NCI-H1105 treated with DMSO at 0.1 percent for 48 hours (cell line): Measurements from ENCODE around the gene TMEM181.
"Not testable (repeated sequence)": the region's sequence is repeated elsewhere in the genome, so short reads cannot be mapped to it uniquely, and the experiment has no call there.

Source experiments
- DNase-seq: peaks from one replicate; lab custom pipeline; 2025; lab: John Stamatoyannopoulos, UW

Gene TMEM181

DNA sequence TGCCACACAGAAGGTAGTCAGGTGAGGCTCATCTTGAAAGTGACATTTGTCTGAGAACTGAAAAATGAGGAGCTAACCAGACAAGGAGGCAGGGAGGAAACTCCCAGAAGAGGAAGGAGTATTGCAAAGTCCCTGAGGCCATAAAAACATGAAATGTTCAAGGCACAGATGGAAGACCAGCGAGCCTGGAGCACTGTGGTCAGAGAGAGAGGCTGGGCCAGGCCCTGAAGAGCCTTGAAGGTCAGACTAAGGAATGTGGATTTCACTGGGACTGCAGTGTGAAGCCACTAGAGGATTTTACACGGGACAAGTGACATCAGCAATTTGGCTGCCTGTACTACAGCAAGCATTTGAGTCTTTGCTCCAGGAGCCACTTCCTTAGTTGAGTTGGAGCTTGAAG is 21.1 kb upstream of the TMEM181 start:
- DNase-seq, result no peak

DNA sequence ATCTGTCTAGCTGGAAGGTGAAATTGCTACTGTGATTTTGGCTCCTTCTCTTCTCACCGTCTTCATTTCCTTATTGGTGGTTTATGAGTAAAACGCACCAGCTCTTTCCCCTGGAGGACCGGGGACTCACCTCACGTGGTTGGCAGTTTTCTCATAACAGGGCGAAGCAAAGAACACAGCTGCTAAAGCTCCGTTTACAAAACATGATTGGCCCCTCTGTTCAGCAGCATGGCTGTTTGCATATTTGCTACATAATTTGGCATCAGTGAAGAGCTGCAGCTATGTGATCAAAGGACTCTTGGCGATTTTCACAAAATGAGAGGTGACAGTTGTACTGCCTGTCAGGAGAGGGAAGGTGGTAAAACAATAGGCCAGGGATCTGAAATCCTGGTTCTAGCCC is 20.5 kb upstream of the TMEM181 start:
- DNase-seq, result no peak

- DNase-seq, result no peak
Observed at GRCh38 chr6:158539881-158540280, 20.0 kb upstream of the TMEM181 start.

DNA sequence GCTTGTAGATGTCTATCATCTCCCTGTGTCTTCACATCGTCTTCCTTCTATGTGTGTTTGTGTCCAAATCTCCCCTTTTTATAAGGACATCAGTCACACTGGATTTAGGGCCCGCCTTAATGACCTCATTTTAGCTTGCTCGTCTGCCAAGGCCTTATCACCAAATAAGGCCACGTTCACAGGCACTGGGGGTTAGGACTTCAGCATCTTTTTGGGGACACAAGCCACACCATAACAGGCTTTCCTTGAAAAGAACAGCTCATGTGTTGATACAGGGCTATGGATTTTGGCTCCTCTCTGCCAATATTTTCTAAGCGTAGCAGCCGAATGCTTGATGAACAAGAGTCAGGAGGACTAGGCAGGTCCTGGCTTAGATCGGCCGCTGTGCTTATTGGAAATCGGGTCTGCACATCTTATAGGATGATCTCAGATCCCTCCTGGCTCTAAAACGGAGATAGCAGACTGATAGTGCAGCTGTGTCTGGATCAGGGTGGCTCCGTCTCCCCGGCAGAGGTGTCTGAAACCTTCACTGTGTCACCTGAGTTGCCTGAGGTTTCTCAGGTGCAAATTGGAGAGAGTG is 16.2 kb upstream of the TMEM181 start:
- DNase-seq, result no peak

GRCh38 chr6:158544428-158544827 is 15.5 kb upstream of the TMEM181 start:
- DNase-seq, result no peak

GRCh38 chr6:158545043-158545966 is 14.6 kb upstream of the TMEM181 start:
- DNase-seq, result no peak

- peak; percentile 88 for DNase-seq
Observed at GRCh38 chr6:158548418-158549161, 11.3 kb upstream of the TMEM181 start.

- DNase-seq, result no peak
Observed at GRCh38 chr6:158552055-158552795, 7.7 kb upstream of the TMEM181 start.

- no peak for DNase-seq
Observed at GRCh38 chr6:158552796-158553138, 7.1 kb upstream of the TMEM181 start.

DNA sequence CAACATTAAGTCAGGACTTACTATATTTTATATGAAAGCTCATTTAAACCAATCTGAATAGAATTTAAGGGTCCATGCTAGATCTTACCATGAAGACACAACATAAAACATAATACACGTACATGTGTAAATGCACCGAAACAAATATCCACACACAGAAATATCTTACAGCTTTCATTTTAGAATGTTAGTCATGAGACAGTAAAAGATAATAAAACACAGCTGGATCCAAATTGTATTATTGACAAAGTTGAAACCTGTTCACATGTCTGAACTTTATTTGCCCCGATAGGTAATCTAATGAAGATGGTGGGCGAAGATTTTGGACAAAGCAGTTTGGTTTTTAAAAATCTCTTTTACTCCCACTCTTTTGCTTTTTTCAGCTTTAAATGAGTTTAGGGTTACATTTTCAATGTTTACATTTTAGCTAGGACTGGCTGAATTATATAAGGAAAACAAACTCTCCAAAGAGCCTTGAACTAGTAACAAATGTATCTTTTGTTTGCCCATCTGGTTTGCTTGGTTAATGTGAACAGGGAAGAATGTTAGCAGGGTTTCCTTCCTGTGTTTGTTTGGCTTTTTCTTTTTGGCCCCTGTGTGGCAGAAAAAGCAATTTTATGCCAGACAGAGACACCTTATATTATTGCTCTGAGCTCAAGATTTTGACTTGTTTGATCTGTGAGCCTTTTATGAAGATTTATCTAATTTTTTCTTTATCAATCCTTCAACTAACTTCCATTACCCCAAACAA is 5.1 kb upstream of the TMEM181 start:
- no peak for DNase-seq

GRCh38 chr6:158556113-158556512 is 3.8 kb upstream of the TMEM181 start:
- DNase-seq, result no peak

DNA sequence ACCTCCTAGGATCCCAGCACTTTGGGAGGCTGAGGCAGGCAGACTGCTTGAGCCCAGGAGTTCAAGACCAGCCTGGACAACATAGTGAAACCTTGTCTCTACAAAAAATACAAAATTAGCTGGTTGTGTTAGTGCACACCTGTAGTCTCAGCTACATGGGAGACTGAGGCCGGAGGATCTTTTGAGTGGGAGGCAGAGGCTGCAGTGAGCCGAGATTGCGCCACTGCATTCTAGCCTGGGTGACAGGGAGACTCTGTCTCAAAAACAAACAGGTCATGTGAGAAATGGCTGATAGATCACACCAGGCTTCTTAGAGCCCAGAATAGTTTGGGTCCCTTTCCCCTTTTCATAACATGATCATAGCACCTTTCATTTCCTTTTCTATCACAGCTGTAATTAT is 2.8 kb upstream of the TMEM181 start:
- DNase-seq, result not testable (repeated sequence)

DNA sequence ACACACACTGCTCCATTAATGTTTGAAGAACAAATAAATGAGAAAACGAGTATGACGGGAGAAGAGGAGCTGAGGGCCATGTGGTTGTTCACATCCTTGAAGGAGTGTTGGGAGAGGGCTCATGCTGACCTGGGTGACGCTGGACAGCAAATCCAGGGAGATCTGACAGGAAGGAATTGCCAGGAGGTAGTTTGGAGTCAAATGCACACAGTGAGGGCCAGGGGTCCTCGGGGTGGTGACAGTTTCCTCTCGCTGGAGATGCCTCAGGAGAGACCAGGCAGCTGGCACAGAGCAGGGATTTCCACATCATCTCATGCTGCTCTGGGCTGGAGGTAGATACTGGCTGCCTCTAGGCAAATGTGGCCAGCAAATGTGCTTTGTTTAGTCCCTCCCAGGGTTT is 2.0 kb upstream of the TMEM181 start:
- no peak for DNase-seq

DNA sequence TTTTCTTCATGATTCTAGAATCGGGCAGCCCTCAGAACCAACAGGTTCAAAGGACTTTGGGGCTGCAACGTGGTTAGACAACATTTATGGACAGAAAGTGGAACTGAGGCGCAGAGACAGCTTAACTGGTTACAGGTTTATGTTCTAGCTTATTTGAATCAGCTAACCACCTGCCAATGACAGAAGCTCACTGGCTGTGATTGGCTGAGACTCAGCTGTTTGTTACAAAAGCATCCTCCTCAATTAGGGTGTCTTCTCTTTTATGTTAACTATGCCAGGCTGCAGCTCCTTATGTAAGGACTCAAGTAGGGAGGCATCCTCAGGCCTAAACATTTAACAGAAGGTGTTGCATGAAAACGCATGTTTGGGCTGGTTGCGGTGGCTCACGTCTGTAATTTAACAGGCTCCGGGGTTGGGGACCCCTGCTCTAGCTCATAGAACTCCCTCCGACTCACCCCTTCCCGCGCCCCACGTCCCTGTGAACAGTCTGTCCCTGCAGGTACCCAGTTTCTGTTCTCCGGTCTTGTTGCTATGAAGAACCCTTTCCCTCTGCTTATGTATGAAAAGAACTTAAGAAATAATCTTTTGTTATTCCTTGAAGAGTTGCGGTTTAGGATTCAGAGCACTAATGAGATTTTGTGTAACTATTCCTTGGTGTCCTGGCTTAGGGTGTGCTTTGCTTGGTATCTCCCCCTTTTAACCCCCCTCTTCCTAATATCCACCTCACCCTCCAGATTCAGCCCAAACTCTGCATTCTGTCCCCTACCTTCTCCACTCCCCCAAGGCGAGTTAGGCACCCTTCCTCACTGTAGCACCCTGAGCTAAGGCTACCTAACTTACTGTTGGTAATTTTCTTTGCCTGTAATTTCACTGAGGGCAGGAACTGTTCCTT is 1.2 kb upstream of the TMEM181 start:
- no peak for DNase-seq

- DNase-seq, result no peak
Observed at GRCh38 chr6:158559338-158559894, 475 bp upstream of the TMEM181 start.

GRCh38 chr6:158560836-158561320 is 987 bp downstream of the TMEM181 start:
- no peak for DNase-seq

- no peak for DNase-seq
Observed at GRCh38 chr6:158561321-158561884, 1.5 kb downstream of the TMEM181 start.

GRCh38 chr6:158561938-158562337 is 2.0 kb downstream of the TMEM181 start:
- DNase-seq, result no peak

- DNase-seq, result no peak
Observed at GRCh38 chr6:158564243-158565121, 4.6 kb downstream of the TMEM181 start.
